HepG2 (cell line): Measurements from ENCODE around the gene MLX. TPM values are rescaled to one million over a fixed set of nuclear protein-coding genes. Genes with fewer than 3 reads are reported as not detected.

Experiments
- ATAC-seq: fragments of 200-7000 bp; cut with Tn5 transposase; 3 replicates; pipeline ENCODE4 v1.9.1; 2020; ENCODE audit warnings: mild to moderate bottlenecking, moderate library complexity
- BruUV-seq: library from RNA; stranded (reverse); fragments of 400-500 nt; replicated peaks from 2 replicates; lab custom pipeline; 2021; lab: Mats Ljungman, UMichigan
- CTCF ChIA-PET: fragments of 300-600 bp; formaldehyde crosslinking; extraction: SDS; loops from one replicate; lab custom pipeline; 2021; ENCODE audit warnings: low total read pairs, inconsistent platforms, low intra/inter-chr PET ratio; lab: Yijun Ruan, JAX
- POLR2A ChIA-PET: fragments of 350-600 bp; sonication (Branson Sonifier 250); formaldehyde crosslinking; loops from one replicate; lab custom pipeline; 2020; ENCODE audit warnings: antibody characterized with exemption, inconsistent platforms; lab: Yijun Ruan, JAX
- DNase-seq: peaks from one replicate; pipeline ENCODE4 v3.0.0-alpha.2; 2015; ENCODE audit warnings: low spot score
- FAIRE-seq: peaks from 3 replicates; lab custom pipeline; 2011; peaks lifted over from hg19 to GRCh38; lab: Jason Lieb, UNC
- H2AFZ ChIP-seq: one replicate; pipeline ENCODE4 v1.6.1; 2011; ENCODE audit warnings: low read length, inconsistent platforms
- H3K27ac ChIP-seq: fragments of 300-600 bp; 3 replicates; pipeline ENCODE4 v1.8.0; 2011; ENCODE audit warnings: mixed run types, mild to moderate bottlenecking, mixed read lengths, low read length, inconsistent platforms; ENCODE audit not compliant: insufficient read depth; ENCODE audit errors: extremely low read length
- H3K27me3 ChIP-seq, 2 experiments: fragments of 200-600 bp in 1 of 2; 2 replicates in 1 of 2; 3 replicates in 1 of 2; pipeline versions ENCODE4 v1.6.0 to v1.8.0; 2011; ENCODE audit warnings: low read length in 2 of 2, mild to moderate bottlenecking in 2 of 2, moderate library complexity in 2 of 2, inconsistent platforms in 1 of 2; ENCODE audit not compliant: insufficient read depth in 2 of 2, control insufficient read depth in 1 of 2
- H3K36me3 ChIP-seq, 2 experiments: fragments of 200-600 bp in 1 of 2; replicated peaks in 1 of 2; 2 replicates in 1 of 2; 3 replicates in 1 of 2; pipeline versions ENCODE4 v1.5.1 to v1.8.0; 2011; ENCODE audit warnings: low read length in 2 of 2, inconsistent platforms in 1 of 2; ENCODE audit not compliant: insufficient read depth in 2 of 2, control insufficient read depth in 1 of 2
- H3K4me1 ChIP-seq: 2 replicates; pipeline ENCODE4 v1.5.1; 2012; ENCODE audit warnings: low read length, inconsistent platforms; ENCODE audit not compliant: insufficient read depth
- H3K4me2 ChIP-seq: 2 replicates; pipeline ENCODE4 v1.6.0; 2011; ENCODE audit warnings: low read depth, low read length, inconsistent platforms
- H3K4me3 ChIP-seq, 3 experiments: fragments of 200-600 bp in 1 of 3; sonication (generic), shearing (Covaris generic) in 1 of 3; replicated peaks in 1 of 3; 2 replicates each; pipeline ENCODE4 v1.5.1; 2011 to 2016; ENCODE audit warnings: low read length in 3 of 3, inconsistent platforms in 2 of 3, low read depth in 2 of 3, mild to moderate bottlenecking in 2 of 3, control low read depth in 1 of 3, mixed read lengths in 1 of 3; ENCODE audit not compliant: insufficient read depth in 1 of 3
- H3K79me2 ChIP-seq: one replicate; pipeline ENCODE4 v1.6.1; 2011; ENCODE audit warnings: low read length, inconsistent platforms; ENCODE audit not compliant: insufficient read depth
- H3K9ac ChIP-seq: 2 replicates; pipeline ENCODE4 v1.6.0; 2011; ENCODE audit warnings: mild to moderate bottlenecking, low read depth, low read length, inconsistent platforms; ENCODE audit not compliant: insufficient read depth
- H3K9me3 ChIP-seq: 2 replicates; pipeline ENCODE4 v1.5.1; 2012; ENCODE audit warnings: mild to moderate bottlenecking, low read length
- H4K20me1 ChIP-seq: 2 replicates; pipeline ENCODE4 v1.6.0; 2011; ENCODE audit warnings: inconsistent platforms, mild to moderate bottlenecking, low read length, moderate library complexity; ENCODE audit not compliant: insufficient read depth
- AGO2 ChIP-seq: fragments of 200-400 bp; formaldehyde crosslinking; optimal IDR thresholded peaks from 2 replicates; pipeline ENCODE3; 2017; ENCODE audit warnings: mild to moderate bottlenecking, low read depth, low read length, moderate library complexity
- CEBPB ChIP-seq: IDR thresholded peaks from 2 replicates; pipeline ENCODE4 v1.6.1; 2011; ENCODE audit warnings: low read depth, low read length, improper control_type of control experiment, borderline replicate concordance
- PLRG1 ChIP-seq: fragments of 450-650 bp; conservative IDR thresholded peaks from 2 replicates; pipeline ENCODE4 v1.6.1; 2016
- POLR2A ChIP-seq, 2 experiments: IDR thresholded peaks; 2 replicates each; pipeline ENCODE4 v1.6.1; 2011; ENCODE audit warnings: low read depth in 2 of 2, low read length in 2 of 2, mild to moderate bottlenecking in 1 of 2, moderate library complexity in 1 of 2; ENCODE audit not compliant: insufficient read depth in 1 of 2
- POLR2G ChIP-seq: fragments of 200-400 bp; formaldehyde crosslinking; IDR thresholded peaks from 2 replicates; pipeline ENCODE4 v1.6.1; 2018; ENCODE audit warnings: mild to moderate bottlenecking, low read depth, low read length, moderate library complexity
- RBFOX2 ChIP-seq: fragments of 200-400 bp; formaldehyde crosslinking; IDR thresholded peaks from 2 replicates; pipeline ENCODE4 v1.6.1; 2017; ENCODE audit warnings: low read depth, mild to moderate bottlenecking, low read length
- WGBS: methylation state at CpG from one replicate; pipeline ENCODE4 v1.1.6; 2017; ENCODE audit warnings: low lambda C conversion rate; 5-methylcytosine and 5-hydroxymethylcytosine counted together
- in situ Hi-C: cut with HindIII; loops from 2 replicates; pipeline ENCODE4 v1.10.0; 2017; ENCODE audit warnings: low pct_unique_long_range_greater_than_20kb; ENCODE audit not compliant: extremely low pct_ligation_motif_present
- intact Hi-C: fragments of 100-400 bp; cut with micrococcal nuclease; formaldehyde crosslinking; loops from one replicate; pipeline ENCODE4 v1.10.0; 2022; ENCODE audit not compliant: unreplicated experiment
- polyA plus RNA-seq, 8 experiments: library from polyadenylated mRNA; depleted of rRNA in 3 of 8; stranded (reverse) in 7 of 8; unstranded in 1 of 8; fragments of >200 nt; fragmentation: Illumina TruSeq in 4 of 8; extraction: Trizol in 4 of 8; gene quantifications; 2 replicates each; pipeline versions ENCODE4 v1.2.1 to v1.2.3, GENCODE V29; 2011 to 2016; ENCODE audit warnings: low read depth in 4 of 8, missing spikeins in 1 of 8, mixed read lengths in 1 of 8; ENCODE audit not compliant: insufficient read depth in 1 of 8
- total RNA-seq, 5 experiments: library from RNA; depleted of rRNA; stranded (reverse); fragments of >200 nt; fragmentation: Illumina TruSeq; extraction: Trizol; gene quantifications; 2 replicates each; pipeline ENCODE4 v1.2.3, GENCODE V29; 2016; ENCODE audit warnings: low read depth in 1 of 5
- TF ChIP-seq, protein P1 (sequence below): sonication (generic); formaldehyde crosslinking; IDR thresholded peaks from 2 replicates; pipeline ENCODE4 v1.5.0; 2020; ENCODE audit warnings: mild to moderate bottlenecking, missing genetic modification reagents, borderline replicate concordance

Gene MLX
- total and polyA plus RNA-seq, 2 of the 13 experiments (the other 11 are each of a cell fraction or from before 2014, with no cell fraction given) = 38.9 to 74.4 TPM

DNA sequence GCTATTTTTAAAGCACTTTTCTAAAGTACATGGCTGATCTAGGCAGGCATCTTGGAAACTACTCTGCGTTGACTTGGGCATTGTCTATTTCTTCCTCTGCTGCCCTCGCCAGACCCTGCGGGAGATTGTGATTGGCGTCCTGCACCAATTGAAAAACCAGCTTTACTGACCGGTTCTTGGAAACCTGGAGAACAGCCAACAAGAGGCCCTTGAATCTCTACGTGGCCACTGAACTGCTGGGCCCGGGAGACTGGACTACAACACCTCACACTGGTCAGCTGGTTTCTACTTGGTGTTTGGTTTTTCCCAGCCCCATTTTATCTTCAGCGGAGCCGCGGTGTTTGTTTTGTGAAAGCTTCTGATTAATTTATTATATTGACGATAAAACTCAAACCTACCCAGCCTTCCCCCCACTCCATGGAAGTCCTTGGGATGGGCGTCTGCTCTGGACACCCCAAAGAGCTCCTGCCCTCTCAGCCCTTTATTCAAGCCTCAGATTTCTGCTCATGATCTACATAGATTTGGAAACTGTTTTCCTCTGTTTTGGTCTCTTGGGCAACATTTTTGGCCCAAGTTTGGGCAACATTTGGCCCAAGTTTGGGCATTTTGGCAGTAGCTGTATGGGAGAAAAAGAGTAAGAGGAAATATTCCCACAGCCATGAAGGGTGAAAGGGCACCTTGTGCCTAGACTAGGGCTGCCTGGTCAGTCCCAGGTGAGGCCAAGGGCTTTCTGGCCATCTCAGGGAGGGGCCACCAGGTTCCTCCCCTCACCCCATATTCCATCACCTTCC is 4.7 kb downstream of the MLX start:
- no peak overlapping the region for H2AFZ ChIP-seq
- H3K9me3 ChIP-seq = no peaks in the 10 kb centered on the region
- H3K27me3 ChIP-seq = no peaks in the 10 kb centered on the region; a peak in 1 of 5 replicates
- no peak overlapping the region for H3K4me2 ChIP-seq
- CTCF ChIA-PET = no interaction called here
- TF ChIP-seq AGO2 (peak; percentile 29), POLR2A (IDR thresholded peaks at IDR 0.05; ENCODE audit: insufficient read depth in 1 of 2, low read depth in 2 of 2, low read length in 2 of 2) (0 out of 4 replicates have a peak, but pooled peaks of 1 of the 2 experiments have one; percentile 34), RBFOX2 (0 out of 2 replicates have a peak, but pooled peaks have one; percentile 34), PLRG1 (no peak), POLR2G (peak; percentile 11; the same call in 1 of the 2 replicates)
- H3K79me2 ChIP-seq = peaks cover 24% of the 10 kb centered on the region
- ATAC-seq = no peak
- no peak for FAIRE-seq
- in situ Hi-C loops = no loop called here
- POLR2A ChIA-PET = interaction anchor here (1.3 kb wide), 1 partner anchor 37 kb away, joined by 5 read pairs; the partner anchor contains the start of genes RETREG3 and TUBG1
- H3K4me1 ChIP-seq = peaks cover 50% of the 10 kb centered on the region
- no TSS peak for BruUV-seq
- 91% methylated on average over 12 of the region's 12 CpGs for WGBS
- intact Hi-C loops = no loop called here
- H4K20me1 ChIP-seq = no peaks in the 10 kb centered on the region
- no peak overlapping the region for H3K9ac ChIP-seq
- no peak overlapping the region for H3K27ac ChIP-seq
- no peak for DNase-seq
- H3K4me3 ChIP-seq = no peak overlapping the region
- H3K36me3 ChIP-seq = peaks cover 36 to 55% of the 10 kb centered on the region in 2 experiments

DNA sequence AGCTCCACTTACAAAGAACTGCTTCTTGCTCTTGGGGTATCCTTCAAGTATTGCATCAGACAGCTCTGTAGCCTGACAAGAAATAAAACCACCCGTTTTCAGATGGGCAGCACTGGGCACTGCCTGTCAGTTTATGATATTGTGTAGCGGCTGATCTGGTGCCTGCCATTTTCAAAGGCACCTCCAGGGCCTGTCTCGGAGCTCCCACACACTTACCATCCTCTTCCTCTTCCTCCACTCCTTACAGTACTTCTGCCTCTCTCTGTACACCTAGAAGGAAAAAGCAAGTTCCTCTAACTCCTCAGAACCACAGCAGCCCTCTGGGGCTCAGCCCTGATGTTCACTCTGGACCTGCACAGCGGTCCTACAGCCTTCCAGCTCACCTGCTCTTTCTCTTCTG is 6.2 kb downstream of the MLX start:
- 93% methylated on average over 4 of the region's 4 CpGs for WGBS
- H3K4me1 ChIP-seq = peaks cover 46% of the 10 kb centered on the region
- FAIRE-seq = no peak
- TF ChIP-seq, protein P1, sequence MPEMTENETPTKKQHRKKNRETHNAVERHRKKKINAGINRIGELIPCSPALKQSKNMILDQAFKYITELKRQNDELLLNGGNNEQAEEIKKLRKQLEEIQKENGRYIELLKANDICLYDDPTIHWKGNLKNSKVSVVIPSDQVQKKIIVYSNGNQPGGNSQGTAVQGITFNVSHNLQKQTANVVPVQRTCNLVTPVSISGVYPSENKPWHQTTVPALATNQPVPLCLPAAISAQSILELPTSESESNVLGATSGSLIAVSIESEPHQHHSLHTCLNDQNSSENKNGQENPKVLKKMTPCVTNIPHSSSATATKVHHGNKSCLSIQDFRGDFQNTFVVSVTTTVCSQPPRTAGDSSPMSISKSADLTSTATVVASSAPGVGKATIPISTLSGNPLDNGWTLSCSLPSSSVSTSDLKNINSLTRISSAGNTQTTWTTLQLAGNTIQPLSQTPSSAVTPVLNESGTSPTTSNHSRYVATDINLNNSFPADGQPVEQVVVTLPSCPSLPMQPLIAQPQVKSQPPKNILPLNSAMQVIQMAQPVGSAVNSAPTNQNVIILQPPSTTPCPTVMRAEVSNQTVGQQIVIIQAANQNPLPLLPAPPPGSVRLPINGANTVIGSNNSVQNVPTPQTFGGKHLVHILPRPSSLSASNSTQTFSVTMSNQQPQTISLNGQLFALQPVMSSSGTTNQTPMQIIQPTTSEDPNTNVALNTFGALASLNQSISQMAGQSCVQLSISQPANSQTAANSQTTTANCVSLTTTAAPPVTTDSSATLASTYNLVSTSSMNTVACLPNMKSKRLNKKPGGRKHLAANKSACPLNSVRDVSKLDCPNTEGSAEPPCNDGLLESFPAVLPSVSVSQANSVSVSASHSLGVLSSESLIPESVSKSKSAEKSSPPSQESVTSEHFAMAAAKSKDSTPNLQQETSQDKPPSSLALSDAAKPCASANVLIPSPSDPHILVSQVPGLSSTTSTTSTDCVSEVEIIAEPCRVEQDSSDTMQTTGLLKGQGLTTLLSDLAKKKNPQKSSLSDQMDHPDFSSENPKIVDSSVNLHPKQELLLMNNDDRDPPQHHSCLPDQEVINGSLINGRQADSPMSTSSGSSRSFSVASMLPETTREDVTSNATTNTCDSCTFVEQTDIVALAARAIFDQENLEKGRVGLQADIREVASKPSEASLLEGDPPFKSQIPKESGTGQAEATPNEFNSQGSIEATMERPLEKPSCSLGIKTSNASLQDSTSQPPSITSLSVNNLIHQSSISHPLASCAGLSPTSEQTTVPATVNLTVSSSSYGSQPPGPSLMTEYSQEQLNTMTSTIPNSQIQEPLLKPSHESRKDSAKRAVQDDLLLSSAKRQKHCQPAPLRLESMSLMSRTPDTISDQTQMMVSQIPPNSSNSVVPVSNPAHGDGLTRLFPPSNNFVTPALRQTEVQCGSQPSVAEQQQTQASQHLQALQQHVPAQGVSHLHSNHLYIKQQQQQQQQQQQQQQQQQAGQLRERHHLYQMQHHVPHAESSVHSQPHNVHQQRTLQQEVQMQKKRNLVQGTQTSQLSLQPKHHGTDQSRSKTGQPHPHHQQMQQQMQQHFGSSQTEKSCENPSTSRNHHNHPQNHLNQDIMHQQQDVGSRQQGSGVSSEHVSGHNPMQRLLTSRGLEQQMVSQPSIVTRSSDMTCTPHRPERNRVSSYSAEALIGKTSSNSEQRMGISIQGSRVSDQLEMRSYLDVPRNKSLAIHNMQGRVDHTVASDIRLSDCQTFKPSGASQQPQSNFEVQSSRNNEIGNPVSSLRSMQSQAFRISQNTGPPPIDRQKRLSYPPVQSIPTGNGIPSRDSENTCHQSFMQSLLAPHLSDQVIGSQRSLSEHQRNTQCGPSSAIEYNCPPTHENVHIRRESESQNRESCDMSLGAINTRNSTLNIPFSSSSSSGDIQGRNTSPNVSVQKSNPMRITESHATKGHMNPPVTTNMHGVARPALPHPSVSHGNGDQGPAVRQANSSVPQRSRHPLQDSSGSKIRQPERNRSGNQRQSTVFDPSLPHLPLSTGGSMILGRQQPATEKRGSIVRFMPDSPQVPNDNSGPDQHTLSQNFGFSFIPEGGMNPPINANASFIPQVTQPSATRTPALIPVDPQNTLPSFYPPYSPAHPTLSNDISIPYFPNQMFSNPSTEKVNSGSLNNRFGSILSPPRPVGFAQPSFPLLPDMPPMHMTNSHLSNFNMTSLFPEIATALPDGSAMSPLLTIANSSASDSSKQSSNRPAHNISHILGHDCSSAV (CRISPR knock-in tag) = no peak
- 0 out of 2 replicates have a peak, but pooled peaks have one; percentile 12 for TF ChIP-seq CEBPB
- TF ChIP-seq, all 625 proteins: peak for 1
- ChIA-PET POLR2A (interaction anchor here (1.1 to 8.5 kb wide), 2 partner anchors 8 to 36 kb away, joined by 5 to 128 read pairs; partner anchors contain the start of genes COASY, MLX, RETREG3 and TUBG1), CTCF (no interaction called here)
- H3K27me3 ChIP-seq = no peaks in the 10 kb centered on the region; a peak in 1 of 5 replicates
- no peak for DNase-seq
- no TSS peak for BruUV-seq
- no peak overlapping the region for H3K9ac ChIP-seq
- intact Hi-C loops (no loop called here), in situ Hi-C loops (no loop called here)
- no peak overlapping the region for H3K27ac ChIP-seq
- no peak overlapping the region for H3K4me3 ChIP-seq
- H3K79me2 ChIP-seq = peaks cover 28% of the 10 kb centered on the region
- no peak for ATAC-seq
- no peaks in the 10 kb centered on the region for H4K20me1 ChIP-seq
- H3K36me3 ChIP-seq = peaks cover 35 to 55% of the 10 kb centered on the region in 2 experiments
- H2AFZ ChIP-seq = no peak overlapping the region
- no peaks in the 10 kb centered on the region for H3K9me3 ChIP-seq
- H3K4me2 ChIP-seq = no peak overlapping the region
